MCF 10A (cell line): ENCODE data around the gene PSMD9. TPM values are rescaled to one million over a fixed set of nuclear protein-coding genes. Genes with fewer than 3 reads are reported as not detected.
A peak's percentile ranks its signal among the peaks of the same experiment; 100 is the strongest.

ENCODE experiments used
- BruUV-seq: library from RNA; stranded (reverse); fragments of 400-500 nt; replicated peaks from 2 replicates; lab custom pipeline; 2021; lab: Mats Ljungman, UMichigan
- CTCF ChIA-PET: fragments of 300-600 bp; sonication (Branson Sonifier 250); formaldehyde crosslinking; extraction: SDS; loops from one replicate; lab custom pipeline; 2021; ENCODE audit warnings: antibody characterized with exemption, inconsistent platforms; lab: Yijun Ruan, JAX
- POLR2A ChIA-PET: fragments of 300-600, 350-650 bp; sonication (Branson Sonifier 250); formaldehyde crosslinking; extraction: SDS; loops from one replicate; lab custom pipeline; 2020; ENCODE audit warnings: antibody characterized with exemption, inconsistent platforms; lab: Yijun Ruan, JAX
- DNase-seq: peaks from one replicate; pipeline ENCODE4 v3.0.0-alpha.2; 2018; ENCODE audit not compliant: unreplicated experiment
- H3K27ac Mint-ChIP-seq: one replicate; pipeline ENCODE4 v1.8.0; 2022; ENCODE audit warnings: mild to moderate bottlenecking, low read depth, mixed read lengths; ENCODE audit not compliant: unreplicated experiment
- H3K27me3 Mint-ChIP-seq: one replicate; pipeline ENCODE4 v1.8.0; 2022; ENCODE audit warnings: mixed read lengths; ENCODE audit not compliant: insufficient read depth, unreplicated experiment
- H3K36me3 Mint-ChIP-seq: one replicate; pipeline ENCODE4 v1.8.0; 2022; ENCODE audit warnings: mild to moderate bottlenecking, moderate library complexity, mixed read lengths; ENCODE audit not compliant: insufficient read depth, unreplicated experiment
- H3K4me1 Mint-ChIP-seq: one replicate; pipeline ENCODE4 v1.8.0; 2022; ENCODE audit warnings: mixed read lengths; ENCODE audit not compliant: insufficient read depth, unreplicated experiment
- H3K4me3 Mint-ChIP-seq: one replicate; pipeline ENCODE4 v1.8.0; 2022; ENCODE audit warnings: mild to moderate bottlenecking, moderate library complexity, mixed read lengths; ENCODE audit not compliant: unreplicated experiment
- H3K9me3 Mint-ChIP-seq: one replicate; pipeline ENCODE4 v1.8.0; 2022; ENCODE audit warnings: mixed read lengths; ENCODE audit not compliant: unreplicated experiment
- intact Hi-C: fragments of 100-400 bp; cut with micrococcal nuclease; formaldehyde crosslinking; loops from 2 replicates; pipeline ENCODE4 v1.14.1; 2022
- total RNA-seq: library from RNA; stranded (reverse); gene quantifications from 2 replicates; pipeline ENCODE4 v1.2.3, GENCODE V29; 2022
- TF ChIP-seq, protein P1 (sequence below): fragments of 200-600 bp; IDR thresholded peaks from one replicate; pipeline ENCODE4 v1.8.0; 2022; ENCODE audit warnings: antibody characterized with exemption, mild to moderate bottlenecking; ENCODE audit not compliant: unreplicated experiment

The PSMD9 gene
- total RNA-seq, 1 experiment from 2014 or later, result 96.3 TPM

DNA sequence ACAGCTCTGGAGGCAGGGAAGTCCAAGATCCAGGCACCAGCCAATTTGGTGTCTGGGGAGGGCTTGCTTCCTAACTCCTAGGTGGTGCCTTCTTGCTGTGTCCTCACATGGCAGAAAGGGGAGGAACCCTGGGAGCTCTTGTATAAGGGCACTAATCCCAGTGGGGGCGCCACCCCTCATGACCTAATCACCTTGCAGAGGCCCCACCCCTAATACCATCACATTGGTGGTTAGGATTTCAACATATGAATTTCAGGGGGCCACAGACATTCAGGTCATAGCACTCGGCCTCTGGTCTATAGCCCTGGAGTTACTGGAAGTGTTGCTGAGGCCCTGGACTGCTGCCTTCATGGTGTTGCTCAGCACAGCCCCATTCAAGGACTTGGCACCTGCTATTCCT lies 14.6 kb downstream of the PSMD9 start:
- BruUV-seq, result no TSS peak
- H3K36me3 Mint-ChIP-seq, result peaks cover 83% of the 10 kb centered on the region
- CTCF ChIA-PET, result interaction anchor here (0.6 kb wide), 1 partner anchor 108 kb away, joined by 3 read pairs; no protein-coding TSS in a partner anchor
- DNase-seq, result no peak
- H3K4me3 Mint-ChIP-seq, result no peak overlapping the region
- intact Hi-C loops, result no loop called here
- POLR2A ChIA-PET, result interaction anchor here (0.8 kb wide), 1 partner anchor 834 kb away, joined by 4 read pairs; no protein-coding TSS in a partner anchor
- no peaks in the 10 kb centered on the region for H3K27me3 Mint-ChIP-seq
- no peaks in the 10 kb centered on the region for H3K9me3 Mint-ChIP-seq
- no peaks in the 10 kb centered on the region for H3K4me1 Mint-ChIP-seq
- peak overlapping the region; percentile 67 for H3K27ac Mint-ChIP-seq
- TF ChIP-seq, protein P1, sequence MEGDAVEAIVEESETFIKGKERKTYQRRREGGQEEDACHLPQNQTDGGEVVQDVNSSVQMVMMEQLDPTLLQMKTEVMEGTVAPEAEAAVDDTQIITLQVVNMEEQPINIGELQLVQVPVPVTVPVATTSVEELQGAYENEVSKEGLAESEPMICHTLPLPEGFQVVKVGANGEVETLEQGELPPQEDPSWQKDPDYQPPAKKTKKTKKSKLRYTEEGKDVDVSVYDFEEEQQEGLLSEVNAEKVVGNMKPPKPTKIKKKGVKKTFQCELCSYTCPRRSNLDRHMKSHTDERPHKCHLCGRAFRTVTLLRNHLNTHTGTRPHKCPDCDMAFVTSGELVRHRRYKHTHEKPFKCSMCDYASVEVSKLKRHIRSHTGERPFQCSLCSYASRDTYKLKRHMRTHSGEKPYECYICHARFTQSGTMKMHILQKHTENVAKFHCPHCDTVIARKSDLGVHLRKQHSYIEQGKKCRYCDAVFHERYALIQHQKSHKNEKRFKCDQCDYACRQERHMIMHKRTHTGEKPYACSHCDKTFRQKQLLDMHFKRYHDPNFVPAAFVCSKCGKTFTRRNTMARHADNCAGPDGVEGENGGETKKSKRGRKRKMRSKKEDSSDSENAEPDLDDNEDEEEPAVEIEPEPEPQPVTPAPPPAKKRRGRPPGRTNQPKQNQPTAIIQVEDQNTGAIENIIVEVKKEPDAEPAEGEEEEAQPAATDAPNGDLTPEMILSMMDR, result no peak

DNA sequence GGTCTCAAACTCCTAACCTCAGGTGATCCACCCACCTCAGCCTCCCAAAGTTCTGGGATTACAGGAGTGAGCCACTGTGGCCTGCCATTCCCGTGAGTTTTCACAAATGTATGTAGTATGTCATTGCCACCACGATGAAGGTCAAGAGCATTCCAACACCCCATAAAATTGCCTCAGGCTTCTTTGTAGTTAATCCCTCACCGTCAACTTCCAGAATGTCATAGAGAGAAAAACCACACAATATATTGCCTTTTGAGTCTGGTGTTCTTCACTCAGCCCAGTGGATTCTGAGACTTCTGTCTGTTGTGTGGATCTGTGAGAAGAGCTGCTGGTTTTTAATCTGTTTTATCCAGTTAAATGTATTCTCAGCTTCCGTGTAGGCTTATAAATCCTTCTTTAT lies 17.2 kb downstream of the PSMD9 start:
- no peak for DNase-seq
- POLR2A ChIA-PET, result no interaction called here
- BruUV-seq, result no TSS peak
- intact Hi-C loops, result no loop called here
- TF ChIP-seq, protein P1, result no peak
- Mint-ChIP-seq H3K27me3 (no peaks in the 10 kb centered on the region), H3K4me3 (no peak overlapping the region), H3K9me3 (no peaks in the 10 kb centered on the region), H3K36me3 (peaks cover 84% of the 10 kb centered on the region), H3K4me1 (no peaks in the 10 kb centered on the region), H3K27ac (peak overlapping the region; percentile 42)
- CTCF ChIA-PET, result interaction anchor here (0.9 to 1.4 kb wide), 2 partner anchors 11 to 112 kb away, joined by 3 to 5 read pairs; partner anchors contain the start of gene RHOF

DNA sequence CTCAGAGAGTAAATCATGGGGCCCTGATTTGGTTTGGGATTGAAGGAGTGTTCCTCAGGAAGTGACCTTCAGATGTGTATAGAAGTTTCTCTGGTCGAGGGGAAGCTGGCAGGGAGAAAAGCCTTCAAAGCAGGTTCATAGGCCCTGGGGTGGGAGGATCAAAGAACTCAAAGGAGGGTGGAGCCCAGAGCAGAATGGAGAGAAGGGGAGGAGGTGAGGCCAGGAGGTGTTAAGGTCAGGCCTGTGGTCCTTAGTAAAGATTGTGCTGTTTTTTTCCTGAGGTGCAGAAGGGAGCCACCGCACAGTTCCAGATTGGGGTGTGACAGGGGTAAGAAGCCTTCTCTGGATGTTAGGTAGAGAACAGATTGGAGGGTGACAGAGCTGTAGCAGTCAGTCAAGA lies 20.1 kb downstream of the PSMD9 start:
- H3K27ac Mint-ChIP-seq, result no peak overlapping the region
- TF ChIP-seq, protein P1, result no peak
- H3K27me3 Mint-ChIP-seq, result no peaks in the 10 kb centered on the region
- BruUV-seq, result no TSS peak
- POLR2A ChIA-PET, result interaction anchor here (0.9 kb wide), 1 partner anchor 30 kb away, joined by 3 read pairs; no protein-coding TSS in a partner anchor
- intact Hi-C loops, result no loop called here
- no peaks in the 10 kb centered on the region for H3K4me1 Mint-ChIP-seq
- DNase-seq, result no peak
- H3K9me3 Mint-ChIP-seq, result no peaks in the 10 kb centered on the region
- H3K4me3 Mint-ChIP-seq, result no peak overlapping the region
- CTCF ChIA-PET, result no interaction called here
- peaks cover 82% of the 10 kb centered on the region for H3K36me3 Mint-ChIP-seq

DNA sequence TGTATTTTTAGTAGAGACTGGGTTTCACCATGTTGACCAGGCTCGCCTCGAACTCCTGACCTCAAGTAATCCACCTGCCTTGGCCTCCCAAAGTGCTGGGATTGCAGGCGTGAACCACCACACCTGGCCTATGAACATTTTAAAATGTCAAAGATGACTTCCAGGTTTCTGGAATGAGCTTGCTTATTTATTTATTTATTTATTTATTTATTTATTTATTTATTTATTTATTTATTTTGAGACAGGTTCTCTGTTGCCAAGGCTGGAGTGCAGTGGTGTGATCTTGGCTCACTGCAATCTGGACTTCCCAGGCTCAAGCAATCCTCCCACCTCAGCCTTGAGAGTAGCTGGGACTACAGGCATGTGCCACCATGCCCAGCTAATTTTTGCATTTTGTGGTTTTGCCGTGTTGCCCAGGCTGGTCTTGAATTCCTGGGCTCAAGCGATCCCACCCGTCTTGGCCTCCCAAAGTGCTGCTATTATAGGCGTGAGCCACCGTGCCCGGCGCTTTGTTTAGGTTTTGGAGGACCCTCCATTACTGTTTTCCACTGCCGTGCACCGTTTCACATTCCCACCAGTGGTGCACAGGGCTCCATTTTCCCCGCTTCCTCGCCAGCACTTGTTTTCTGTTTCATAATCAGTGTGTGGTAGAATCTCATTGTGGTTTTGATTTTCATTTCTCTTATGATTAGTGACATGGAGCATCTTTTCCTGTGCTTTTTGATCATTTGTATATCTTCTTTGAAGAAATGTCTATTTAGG lies 23.4 kb downstream of the PSMD9 start:
- H3K27me3 Mint-ChIP-seq, result no peaks in the 10 kb centered on the region

More for the DNA sequence above, 23.4 kb downstream of the PSMD9 start:
- H3K36me3 Mint-ChIP-seq, result peaks cover 91% of the 10 kb centered on the region
- no TSS peak for BruUV-seq
- H3K9me3 Mint-ChIP-seq, result no peaks in the 10 kb centered on the region
- no peak overlapping the region for H3K27ac Mint-ChIP-seq
- ChIA-PET CTCF (interaction anchor here (0.6 kb wide), 1 partner anchor 226 kb away, joined by 3 read pairs; no protein-coding TSS in a partner anchor), POLR2A (interaction anchor here (0.7 to 1.1 kb wide), 2 partner anchors 12 to 292 kb away, joined by 3 read pairs; no protein-coding TSS in a partner anchor)
- no peak overlapping the region for H3K4me3 Mint-ChIP-seq
- intact Hi-C loops, result no loop called here
- TF ChIP-seq, protein P1, result no peak
- no peaks in the 10 kb centered on the region for H3K4me1 Mint-ChIP-seq
- DNase-seq, result no peak
